ENCODE results near the gene PTPRN2. TPM values are rescaled to one million over a fixed set of nuclear protein-coding genes. Genes with fewer than 3 reads are reported as not detected.

Gene PTPRN2
- total and polyA plus RNA-seq, 2 of the 8 experiments (the other 6 are each of a cell fraction or from before 2014, with no cell fraction given): 2.6 to 4.5 TPM

GRCh38 chr7:157889480-157889879, 698.1 kb downstream of the PTPRN2 start:
- POLR2A ChIA-PET (ENCODE audit: partially characterized antibody): interaction anchor here (0.5 to 0.7 kb wide), 2 partner anchors 276 to 363 kb away, joined by 3 to 4 read pairs; no protein-coding TSS in a partner anchor
- Histone ChIP-seq H3K4ac (replicated peaks; ENCODE audit: insufficient read length, low read depth, low read length) (no peak overlapping the region), H3K79me1 (ENCODE audit: low read depth, low read length) (no peaks in the 10 kb centered on the region), H3K79me2 (ENCODE audit: control insufficient read depth in 1 of 2, insufficient read depth in 2 of 2, low read length in 2 of 2) (no peaks in the 10 kb centered on the region), H3K36me3 (ENCODE audit: control insufficient read depth in 2 of 4, insufficient read depth in 4 of 4, low read length in 3 of 4) (no peaks in the 10 kb centered on the region), H4K5ac (ENCODE audit: insufficient read length, low read depth, low read length) (no peak overlapping the region), H4K20me1 (replicated peaks in 1 of 2; ENCODE audit: control insufficient read depth in 1 of 2, insufficient read depth in 2 of 2, low read length in 2 of 2) (no peaks in the 10 kb centered on the region), H3K4me3 (ENCODE audit: extremely low read depth in 1 of 4, insufficient read depth in 2 of 4, low read depth in 3 of 4, low read length in 4 of 4) (no peak overlapping the region), H2BK120ac (replicated peaks; ENCODE audit: low read depth, low read length) (no peak overlapping the region), H3K4me1 (replicated peaks in 1 of 4; ENCODE audit: control insufficient read depth in 3 of 4, insufficient read depth in 4 of 4, low read length in 3 of 4) (peaks cover 0 to 6% (median 3%) of the 10 kb centered on the region in 4 experiments; a peak in 3 of 7 replicates), H3K23me2 (ENCODE audit: low read depth, low read length) (no peaks in the 10 kb centered on the region), H3K9ac (replicated peaks in 1 of 4; ENCODE audit: extremely low read depth in 1 of 4, low read depth in 3 of 4, low read length in 3 of 4) (no peak overlapping the region), H3K27ac (ENCODE audit: low read depth, low read length) (no peak overlapping the region), H3K14ac (ENCODE audit: insufficient read length) (no peak overlapping the region), H3K4me2 (ENCODE audit: insufficient read depth in 1 of 2, low read depth in 2 of 2, low read length in 2 of 2) (no peak overlapping the region), H3K27me3 (replicated peaks in 1 of 4; ENCODE audit: control insufficient read depth in 3 of 4, extremely low read depth in 1 of 4, insufficient read depth in 3 of 4, low read length in 3 of 4) (no peaks in the 10 kb centered on the region), H3K23ac (ENCODE audit: insufficient read length) (no peak overlapping the region), H2BK15ac (ENCODE audit: low read length) (no peak overlapping the region), H2BK20ac (ENCODE audit: low read length) (no peak overlapping the region), H4K8ac (ENCODE audit: extremely low read depth, insufficient read depth, low read length) (no peak overlapping the region), H2AK5ac (ENCODE audit: low read depth, low read length) (no peak overlapping the region), H3K56ac (replicated peaks; ENCODE audit: insufficient read length, low read depth, low read length) (no peak overlapping the region), H2BK5ac (ENCODE audit: low read depth, low read length) (no peak overlapping the region), H2AFZ (ENCODE audit: low read length) (no peak overlapping the region), H4K91ac (replicated peaks; ENCODE audit: insufficient read length, low read length) (no peak overlapping the region), H2BK12ac (ENCODE audit: low read depth, low read length) (no peak overlapping the region), H3K9me3 (ENCODE audit: insufficient read depth in 2 of 2, low read depth in 1 of 2, low read length in 1 of 2) (peaks cover 10 to 11% of the 10 kb centered on the region in 2 experiments; a peak in 3 of 4 replicates), H3K18ac (ENCODE audit: extremely low read depth, low read length) (no peak overlapping the region)
- TF ChIP-seq TBP (IDR thresholded peaks at IDR 0.05; ENCODE audit: low read depth, low read length) (no peak), CTBP2 (IDR thresholded peaks at IDR 0.05; ENCODE audit: borderline replicate concordance, insufficient read depth, insufficient read length, low read length) (no peak)
- DNase-seq (ENCODE audit: low read depth in 1 of 2, low spot score in 2 of 2) (no peak), FAIRE-seq (no peak)
- CTCF ChIA-PET (ENCODE audit: partially characterized antibody): interaction anchor here (0.6 to 1.3 kb wide), 6 partner anchors 42 to 935 kb away, joined by 3 to 5 read pairs (median 4); no protein-coding TSS in a partner anchor
- WGBS, 2 experiments (ENCODE audit: extremely low coverage in 1 of 2, insufficient coverage in 1 of 2, insufficient read length in 1 of 2, insufficient replicate concordance in 2 of 2, low coverage in 1 of 2, low lambda C conversion rate in 2 of 2, missing lambda C conversion rate in 1 of 2): 86% methylated on average over 6 of the region's 6 CpGs; no CpG with 5 or more reads in 1 of the 2 experiments

All from H1 (cell line).